ENCODE measurements around the gene DPH5.

DPH5 gene

DNA sequence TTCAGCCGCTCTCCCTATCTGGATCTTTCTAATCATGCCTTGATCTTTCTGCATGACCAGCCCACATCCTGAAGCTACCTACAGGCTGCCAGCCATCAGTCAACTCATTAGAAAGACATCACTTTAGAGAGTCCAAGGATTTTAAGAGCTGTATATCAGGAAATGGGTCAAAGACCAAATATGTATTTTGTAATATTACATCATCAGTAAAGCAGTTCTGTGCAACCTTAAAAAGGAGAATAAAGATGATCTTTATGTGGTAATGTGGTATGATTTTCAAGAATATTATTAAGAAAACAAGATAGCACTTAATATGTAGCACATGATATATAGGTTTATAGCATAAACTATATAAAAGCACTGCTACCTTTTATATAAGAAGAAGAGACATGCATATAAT is 82.1 kb downstream of the DPH5 start:
- TF ChIP-seq POLR2AphosphoS5 (IDR thresholded peaks at IDR 0.05; ENCODE audit: low read depth, low read length) (no peak), FOXP2 (optimal IDR thresholded peaks at IDR 0.05; ENCODE audit: borderline replicate concordance, extremely low read depth, extremely low read length, insufficient read depth) (no peak), SIN3A (IDR thresholded peaks at IDR 0.05; ENCODE audit: borderline replicate concordance, insufficient read depth, low read length) (no peak), TAF1 (IDR thresholded peaks at IDR 0.05; ENCODE audit: borderline replicate concordance, insufficient read depth, low read length) (no peak)
- TF ChIP-seq, protein P1, sequence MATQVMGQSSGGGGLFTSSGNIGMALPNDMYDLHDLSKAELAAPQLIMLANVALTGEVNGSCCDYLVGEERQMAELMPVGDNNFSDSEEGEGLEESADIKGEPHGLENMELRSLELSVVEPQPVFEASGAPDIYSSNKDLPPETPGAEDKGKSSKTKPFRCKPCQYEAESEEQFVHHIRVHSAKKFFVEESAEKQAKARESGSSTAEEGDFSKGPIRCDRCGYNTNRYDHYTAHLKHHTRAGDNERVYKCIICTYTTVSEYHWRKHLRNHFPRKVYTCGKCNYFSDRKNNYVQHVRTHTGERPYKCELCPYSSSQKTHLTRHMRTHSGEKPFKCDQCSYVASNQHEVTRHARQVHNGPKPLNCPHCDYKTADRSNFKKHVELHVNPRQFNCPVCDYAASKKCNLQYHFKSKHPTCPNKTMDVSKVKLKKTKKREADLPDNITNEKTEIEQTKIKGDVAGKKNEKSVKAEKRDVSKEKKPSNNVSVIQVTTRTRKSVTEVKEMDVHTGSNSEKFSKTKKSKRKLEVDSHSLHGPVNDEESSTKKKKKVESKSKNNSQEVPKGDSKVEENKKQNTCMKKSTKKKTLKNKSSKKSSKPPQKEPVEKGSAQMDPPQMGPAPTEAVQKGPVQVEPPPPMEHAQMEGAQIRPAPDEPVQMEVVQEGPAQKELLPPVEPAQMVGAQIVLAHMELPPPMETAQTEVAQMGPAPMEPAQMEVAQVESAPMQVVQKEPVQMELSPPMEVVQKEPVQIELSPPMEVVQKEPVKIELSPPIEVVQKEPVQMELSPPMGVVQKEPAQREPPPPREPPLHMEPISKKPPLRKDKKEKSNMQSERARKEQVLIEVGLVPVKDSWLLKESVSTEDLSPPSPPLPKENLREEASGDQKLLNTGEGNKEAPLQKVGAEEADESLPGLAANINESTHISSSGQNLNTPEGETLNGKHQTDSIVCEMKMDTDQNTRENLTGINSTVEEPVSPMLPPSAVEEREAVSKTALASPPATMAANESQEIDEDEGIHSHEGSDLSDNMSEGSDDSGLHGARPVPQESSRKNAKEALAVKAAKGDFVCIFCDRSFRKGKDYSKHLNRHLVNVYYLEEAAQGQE (IDR thresholded peaks at IDR 0.05; ENCODE audit: insufficient read depth in 1 of 2, low read depth in 2 of 2, low read length in 2 of 2), result no peak

DNA sequence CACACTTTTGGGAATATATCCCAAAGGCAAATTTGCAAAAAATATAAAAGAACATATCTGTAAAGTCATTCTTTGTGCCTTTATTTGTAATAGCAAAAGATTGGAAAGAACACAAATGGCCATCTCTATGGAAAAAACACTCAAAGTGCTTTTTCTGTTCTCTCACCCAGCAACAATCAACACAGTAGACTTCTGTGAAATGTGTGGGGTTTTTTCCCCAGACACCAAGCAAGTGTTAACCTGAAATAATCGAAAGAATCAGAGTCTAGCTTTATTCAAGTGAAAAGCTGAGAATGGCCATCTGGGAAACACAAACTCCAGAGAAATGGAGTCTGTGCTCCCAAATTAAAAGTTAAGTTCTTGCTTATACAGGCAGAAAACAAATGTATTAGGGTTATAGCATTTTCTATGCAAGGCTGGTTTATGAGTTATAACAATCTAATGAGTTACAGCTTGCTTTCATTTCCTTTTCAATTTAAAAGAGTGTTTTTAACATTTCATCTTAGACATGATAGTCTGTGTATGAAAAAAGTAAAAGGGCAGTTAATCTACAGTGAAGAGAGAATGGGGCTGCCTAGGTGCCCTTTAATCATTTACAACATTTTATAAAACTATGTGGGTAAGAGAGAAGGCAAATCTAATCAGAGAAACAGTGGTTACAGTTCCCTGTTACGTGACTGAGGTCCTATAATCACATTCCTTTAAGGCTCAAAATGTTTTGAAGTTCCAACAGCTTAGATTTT is 83.1 kb downstream of the DPH5 start:
- TF ChIP-seq TAF1 (IDR thresholded peaks at IDR 0.05; ENCODE audit: borderline replicate concordance, insufficient read depth, low read length) (no peak), POLR2AphosphoS5 (IDR thresholded peaks at IDR 0.05; ENCODE audit: low read depth, low read length) (no peak), FOXP2 (optimal IDR thresholded peaks at IDR 0.05; ENCODE audit: borderline replicate concordance, extremely low read depth, extremely low read length, insufficient read depth) (no peak), SIN3A (IDR thresholded peaks at IDR 0.05; ENCODE audit: borderline replicate concordance, insufficient read depth, low read length) (no peak)
- TF ChIP-seq, protein P1 (IDR thresholded peaks at IDR 0.05; ENCODE audit: insufficient read depth in 1 of 2, low read depth in 2 of 2, low read length in 2 of 2), result no peak

DNA sequence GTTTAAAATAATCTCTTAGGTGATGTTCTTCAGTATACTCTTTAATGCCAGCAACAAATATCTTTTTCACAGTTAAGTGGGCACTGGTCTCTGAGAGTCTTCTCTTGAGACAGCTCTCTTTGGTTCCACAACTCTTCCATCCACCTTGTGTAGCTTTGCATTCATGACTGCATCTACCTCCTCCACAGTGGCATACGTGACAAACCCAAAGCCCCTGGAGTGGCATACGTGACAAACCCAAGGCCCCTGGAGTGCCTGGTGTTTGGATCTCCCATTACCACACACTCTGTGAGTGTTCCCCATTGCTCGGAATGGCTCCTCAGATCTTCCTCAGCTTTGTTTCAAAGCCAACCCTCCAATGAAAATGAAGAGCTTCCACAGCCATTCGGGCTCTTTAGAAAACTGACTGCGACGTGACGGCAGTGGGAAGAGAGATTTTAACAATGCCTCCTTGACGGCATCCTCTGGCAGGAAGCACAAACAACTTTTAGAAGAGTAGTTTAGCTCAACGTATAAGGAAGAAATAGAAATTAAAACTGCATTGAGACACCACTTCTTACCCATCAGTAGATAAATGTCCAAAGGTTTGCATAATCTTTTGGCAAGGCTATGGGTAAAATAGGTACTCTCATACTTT is 83.9 kb downstream of the DPH5 start:
- TF ChIP-seq SIN3A (IDR thresholded peaks at IDR 0.05; ENCODE audit: borderline replicate concordance, insufficient read depth, low read length) (no peak), FOXP2 (optimal IDR thresholded peaks at IDR 0.05; ENCODE audit: borderline replicate concordance, extremely low read depth, extremely low read length, insufficient read depth) (no peak), TAF1 (IDR thresholded peaks at IDR 0.05; ENCODE audit: borderline replicate concordance, insufficient read depth, low read length) (no peak), POLR2AphosphoS5 (IDR thresholded peaks at IDR 0.05; ENCODE audit: low read depth, low read length) (no peak)
- TF ChIP-seq, protein P1 (IDR thresholded peaks at IDR 0.05; ENCODE audit: insufficient read depth in 1 of 2, low read depth in 2 of 2, low read length in 2 of 2), result no peak

DNA sequence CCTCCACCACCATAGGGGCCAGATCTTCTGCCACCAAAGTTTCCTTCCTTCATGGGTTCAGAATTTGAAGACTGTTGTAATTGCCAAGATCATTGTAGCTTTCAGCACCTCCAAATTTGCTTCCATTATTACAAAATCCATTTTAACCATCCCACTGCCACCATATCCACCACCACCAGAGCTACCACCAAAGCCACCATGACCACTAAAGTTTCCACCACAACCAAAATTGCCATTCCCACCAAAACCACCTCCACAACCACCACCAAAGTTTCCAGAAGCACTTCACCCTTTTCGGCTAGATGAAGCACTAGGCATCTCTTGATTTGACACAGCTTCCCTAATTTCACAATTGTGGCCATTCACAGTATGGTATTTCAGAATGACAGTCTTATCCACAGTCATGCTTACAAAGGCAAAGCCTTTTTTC is 84.5 kb downstream of the DPH5 start:
- TF ChIP-seq POLR2AphosphoS5 (IDR thresholded peaks at IDR 0.05; ENCODE audit: low read depth, low read length), result no peak
- TF ChIP-seq SIN3A (IDR thresholded peaks at IDR 0.05; ENCODE audit: borderline replicate concordance, insufficient read depth, low read length), result no peak
- no peak for TF ChIP-seq FOXP2 (optimal IDR thresholded peaks at IDR 0.05; ENCODE audit: borderline replicate concordance, extremely low read depth, extremely low read length, insufficient read depth)

Data from PFSK-1 (cell line).